Activated CD8-positive, alpha-beta memory T cell treated with anti-CD3 and anti-CD28 coated beads for 4 hours (primary cell): ENCODE results near the gene OR10A7.
"Not testable (repeated sequence)": the region's sequence is repeated elsewhere in the genome, so short reads cannot be mapped to it uniquely, and the experiment has no call there.

Experiments used
- DNase-seq, 2 donors: peaks; one replicate each; pipeline ENCODE4 v3.0.0-alpha.2; 2020; ENCODE audit warnings: low read depth in 2 of 2

OR10A7 gene, protein sequence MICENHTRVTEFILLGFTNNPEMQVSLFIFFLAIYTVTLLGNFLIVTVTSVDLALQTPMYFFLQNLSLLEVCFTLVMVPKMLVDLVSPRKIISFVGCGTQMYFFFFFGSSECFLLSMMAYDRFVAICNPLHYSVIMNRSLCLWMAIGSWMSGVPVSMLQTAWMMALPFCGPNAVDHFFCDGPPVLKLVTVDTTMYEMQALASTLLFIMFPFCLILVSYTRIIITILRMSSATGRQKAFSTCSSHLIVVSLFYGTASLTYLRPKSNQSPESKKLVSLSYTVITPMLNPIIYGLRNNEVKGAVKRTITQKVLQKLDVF

DNA sequence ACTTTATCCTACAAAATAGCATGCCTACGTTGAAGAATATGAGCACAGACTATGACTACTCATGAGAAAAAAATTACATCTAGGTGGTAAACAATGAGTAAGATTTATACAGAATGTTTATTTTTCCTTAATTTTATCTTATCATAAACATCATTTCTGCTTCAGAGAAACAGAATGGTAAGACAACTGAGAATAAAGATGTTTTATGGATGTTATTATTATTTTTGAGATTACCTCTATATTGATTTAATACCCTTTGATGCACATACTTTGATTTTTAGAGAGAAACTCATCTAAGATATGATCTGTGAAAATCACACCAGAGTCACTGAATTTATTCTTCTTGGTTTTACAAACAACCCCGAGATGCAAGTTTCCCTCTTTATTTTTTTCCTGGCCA lies at the start of gene OR10A7:
Gene OR10A7 (plus strand): TSS at position 301 of the 400 bp plus-strand sequence. CDS start 0 bp downstream, at position 301.
- DNase-seq, result no peak

DNA sequence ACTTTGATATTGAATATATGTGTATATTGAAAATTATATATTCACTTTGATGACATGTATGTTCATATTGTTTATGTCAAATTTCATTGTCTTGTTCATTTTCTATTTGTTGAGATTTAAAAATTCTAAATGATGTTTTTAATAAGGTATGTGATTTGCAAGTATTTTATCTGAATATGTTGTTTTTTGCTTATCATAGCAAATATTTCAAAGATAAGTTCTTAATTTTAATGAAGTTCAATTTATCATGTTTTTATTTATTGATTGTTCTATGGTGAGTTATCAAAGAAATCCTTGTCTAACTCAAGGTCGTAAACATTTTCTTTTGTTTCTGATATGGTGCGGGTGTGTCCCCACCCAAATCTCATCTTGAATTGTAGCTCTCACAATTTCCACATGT lies 49.4 kb upstream of the OR10A7 start:
- no peak for DNase-seq

DNA sequence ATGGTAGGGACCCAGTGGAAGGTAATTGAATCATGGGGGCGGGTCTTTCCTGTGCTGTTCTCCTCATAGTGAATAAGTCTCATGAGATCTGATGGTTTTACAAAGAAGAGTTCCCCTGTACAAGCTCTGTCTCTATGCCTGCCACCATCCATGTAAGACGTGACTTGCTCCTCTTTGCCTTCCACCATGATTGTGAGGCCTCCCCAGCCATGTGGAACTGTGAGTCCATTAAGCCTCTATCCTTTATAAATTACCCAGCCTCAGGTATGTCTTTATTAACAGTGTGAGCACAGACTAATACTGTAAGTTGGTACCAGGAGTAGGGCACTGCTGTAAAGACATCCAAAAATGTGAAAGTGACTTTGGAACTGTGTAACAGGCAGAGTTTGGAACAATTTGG lies 49.0 kb upstream of the OR10A7 start:
- DNase-seq, result not testable (repeated sequence)

DNA sequence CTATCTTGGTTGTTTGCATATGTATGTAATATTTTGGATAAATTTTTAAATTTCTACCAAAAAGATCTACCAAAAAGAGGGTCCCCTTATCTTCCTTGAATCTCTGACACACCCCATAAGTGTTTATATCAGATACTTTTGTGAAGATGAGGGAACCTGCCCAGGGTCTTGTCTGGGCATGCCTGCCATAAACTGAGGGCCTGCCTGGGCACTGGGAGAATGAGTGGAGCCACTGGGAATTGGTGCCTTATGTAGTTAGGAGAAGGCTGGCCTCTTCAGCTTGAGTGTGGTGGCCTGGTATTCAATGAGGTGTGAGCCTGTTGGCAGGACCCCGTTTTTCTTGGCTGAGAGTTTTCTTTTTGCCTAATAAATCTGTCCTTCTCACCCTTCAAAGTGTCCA lies 48.1 kb upstream of the OR10A7 start:
- no peak for DNase-seq

DNA sequence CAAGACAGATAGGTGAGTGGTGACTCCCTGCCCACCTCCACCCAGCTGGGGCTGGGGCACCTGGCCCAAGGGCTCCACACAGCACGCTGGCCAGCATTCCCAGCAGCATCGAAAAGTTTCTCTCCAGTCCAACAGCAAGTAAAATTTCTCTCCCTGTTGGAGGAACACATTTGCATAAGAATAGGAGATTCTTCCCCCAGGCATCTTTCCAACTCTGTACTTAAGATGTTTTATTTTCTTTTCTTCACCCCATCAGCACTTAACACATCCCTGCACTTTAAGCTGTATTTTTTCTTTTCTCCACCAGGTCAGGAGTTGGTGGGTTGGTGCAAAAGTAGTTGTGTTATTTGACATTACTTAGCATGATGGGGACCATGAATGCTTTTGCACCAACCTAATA lies 47.4 kb upstream of the OR10A7 start:
- no peak for DNase-seq

DNA sequence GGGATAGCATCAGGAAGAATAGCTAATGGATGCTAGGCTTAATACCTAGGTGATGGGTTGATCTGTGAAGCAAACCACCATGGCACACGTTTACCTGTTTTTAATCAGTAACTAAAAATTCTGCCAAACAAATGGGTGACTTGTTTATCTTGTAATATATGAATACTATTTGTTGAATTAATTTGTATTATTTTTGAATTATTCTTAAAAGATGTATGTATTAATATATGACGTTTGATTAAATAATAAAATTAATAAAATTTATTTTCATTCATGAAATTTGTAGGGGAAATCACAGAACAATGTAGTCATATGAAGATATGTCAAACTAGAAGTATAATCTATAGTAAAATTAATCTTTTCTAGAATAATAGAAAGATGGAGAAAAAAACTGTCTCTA lies 32.3 kb upstream of the OR10A7 start:
- no peak for DNase-seq

DNA sequence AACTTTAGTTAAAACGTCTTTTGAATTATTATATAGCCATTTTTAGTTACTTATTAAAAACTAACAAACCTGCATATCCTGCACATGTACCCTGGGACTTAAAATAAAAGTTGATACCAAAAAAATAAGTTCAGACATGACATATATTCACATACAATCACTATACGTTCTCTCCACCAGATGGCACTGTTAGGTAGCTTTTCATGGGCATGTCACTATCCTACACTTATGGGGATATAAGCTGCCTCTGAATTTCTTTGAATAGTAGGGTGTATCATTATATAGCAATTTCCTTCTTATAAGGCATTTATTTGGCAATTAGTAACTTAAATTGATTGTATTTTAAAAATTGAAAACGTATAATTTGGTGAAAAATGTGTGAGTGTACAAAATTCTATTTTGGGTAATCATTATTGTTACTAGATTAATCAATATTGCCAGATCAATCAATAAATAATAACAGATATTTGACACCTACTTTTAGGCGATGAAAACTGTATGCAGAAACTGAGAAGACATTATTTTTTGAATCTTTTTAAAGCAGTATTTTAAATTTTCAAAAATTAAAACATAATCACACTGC lies 31.8 kb upstream of the OR10A7 start:
- DNase-seq, result peak in 1 of 2 donors; percentile 4

DNA sequence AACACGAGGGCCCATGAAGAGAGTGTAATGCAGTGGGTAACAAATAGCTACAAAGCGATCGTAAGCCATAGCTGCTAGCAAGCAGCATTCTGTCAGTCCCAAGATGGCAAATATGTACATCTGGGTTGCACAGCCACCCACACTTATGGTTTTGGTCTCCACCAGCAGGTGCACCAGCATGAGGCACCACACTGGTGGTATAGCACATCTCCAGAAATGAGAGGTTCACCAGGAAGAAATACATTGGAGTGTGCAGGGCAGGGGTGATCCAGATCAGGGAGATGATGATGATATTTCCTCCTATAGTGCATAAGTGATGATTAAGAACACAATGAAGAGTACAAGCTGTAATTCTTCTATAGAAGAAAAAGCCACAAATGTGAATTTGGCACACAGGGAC lies 26.4 kb upstream of the OR10A7 start:
- no peak for DNase-seq

DNA sequence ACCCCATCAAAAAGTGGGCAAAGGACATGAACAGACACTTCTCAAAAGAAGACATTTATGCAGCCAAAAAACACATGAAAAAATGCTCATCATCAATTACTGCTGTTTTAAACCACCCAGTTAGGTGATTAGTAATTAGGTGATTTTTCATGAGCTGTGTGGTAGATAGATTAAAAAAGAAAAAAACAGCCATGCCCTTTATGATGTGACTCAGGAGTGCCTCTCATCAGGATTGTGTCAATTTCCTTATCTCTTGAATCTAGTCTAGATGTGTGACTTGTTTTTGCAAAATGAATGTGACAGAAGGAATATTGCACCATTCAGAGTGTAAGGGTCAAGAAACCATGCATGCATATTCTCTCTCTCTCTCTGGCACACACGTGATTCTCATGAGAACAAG lies 5.7 kb downstream of the OR10A7 start:
- no peak for DNase-seq

DNA sequence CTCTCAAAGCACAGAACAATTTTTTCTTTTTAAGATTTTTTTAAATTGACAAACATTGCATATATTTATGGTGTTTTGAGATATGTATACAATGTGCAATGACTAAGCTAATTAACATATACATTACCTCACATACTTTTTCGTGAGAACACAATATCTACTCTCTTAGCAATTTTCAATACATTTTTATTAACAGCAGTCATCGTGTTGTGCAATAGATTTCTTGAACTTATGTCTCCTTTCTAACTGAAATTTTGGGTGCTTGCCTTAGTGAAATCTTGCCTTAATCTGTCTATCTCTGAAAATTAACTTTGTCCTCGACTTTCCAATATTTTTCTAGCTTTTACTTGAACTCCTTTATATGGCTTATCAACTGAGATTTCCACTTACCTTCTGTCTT lies 6.8 kb downstream of the OR10A7 start:
- no peak for DNase-seq

DNA sequence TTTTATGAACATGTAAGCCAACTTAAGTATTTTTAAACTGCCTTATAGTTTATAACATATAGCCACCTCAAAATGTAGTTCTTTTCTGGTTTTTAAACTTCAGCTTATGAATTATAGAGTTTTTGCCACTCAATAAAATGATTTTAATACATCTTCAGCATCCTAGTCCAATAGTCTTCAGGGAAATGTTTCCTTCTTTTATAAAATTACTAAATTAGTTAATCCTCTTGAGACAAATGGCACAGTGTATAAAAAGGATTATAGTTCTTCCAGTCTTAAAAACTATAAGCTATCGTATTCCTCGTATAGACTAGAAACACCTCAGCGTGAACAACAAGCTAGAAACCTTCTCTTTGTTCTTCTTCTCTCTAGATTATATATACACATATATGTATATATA lies 23.5 kb downstream of the OR10A7 start, which contains the start of gene OR6C74:
Gene OR6C74 (plus strand): TSS at position 301 of the 400 bp plus-strand sequence. CDS start 2,679 bp downstream, outside the sequence.
- DNase-seq, result no peak

DNA sequence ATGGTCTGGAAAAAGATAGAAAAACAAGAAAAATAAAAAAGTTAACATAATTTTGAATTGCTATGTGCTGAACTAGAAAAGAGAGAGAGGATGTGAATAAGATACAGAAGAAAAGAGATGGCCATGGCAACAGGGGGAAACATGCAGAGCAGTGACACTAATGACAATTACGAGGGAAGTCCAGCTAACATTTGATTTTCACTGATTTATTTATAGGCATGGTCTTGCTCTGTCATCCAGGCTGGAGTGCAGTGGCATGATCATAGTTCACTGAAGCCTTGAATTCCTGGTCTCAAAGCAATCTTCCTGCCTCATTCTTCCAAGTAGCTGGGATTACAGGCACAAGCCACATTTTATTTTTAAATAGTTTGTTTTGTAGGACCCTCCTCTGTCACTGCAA lies 25.3 kb downstream of the OR10A7 start:
- no peak for DNase-seq

DNA sequence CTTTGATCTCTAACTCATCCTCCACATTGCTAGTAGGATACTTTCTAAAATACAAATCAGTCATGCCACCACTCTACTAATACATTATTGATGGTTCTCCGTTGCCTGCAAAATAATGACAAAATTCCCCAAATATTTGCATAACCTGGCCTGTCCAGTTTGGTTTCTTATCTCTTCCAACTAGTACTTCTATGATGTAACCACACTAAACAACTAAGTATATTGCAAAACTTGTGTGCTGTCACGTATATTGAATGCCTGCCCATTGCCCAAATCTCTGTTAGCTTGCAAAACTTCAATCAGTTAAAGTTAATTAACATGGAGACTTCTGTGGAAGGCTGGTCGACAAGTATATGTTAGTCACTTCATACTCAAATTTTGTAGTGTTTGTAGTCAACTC lies 30.1 kb downstream of the OR10A7 start:
- no peak for DNase-seq

DNA sequence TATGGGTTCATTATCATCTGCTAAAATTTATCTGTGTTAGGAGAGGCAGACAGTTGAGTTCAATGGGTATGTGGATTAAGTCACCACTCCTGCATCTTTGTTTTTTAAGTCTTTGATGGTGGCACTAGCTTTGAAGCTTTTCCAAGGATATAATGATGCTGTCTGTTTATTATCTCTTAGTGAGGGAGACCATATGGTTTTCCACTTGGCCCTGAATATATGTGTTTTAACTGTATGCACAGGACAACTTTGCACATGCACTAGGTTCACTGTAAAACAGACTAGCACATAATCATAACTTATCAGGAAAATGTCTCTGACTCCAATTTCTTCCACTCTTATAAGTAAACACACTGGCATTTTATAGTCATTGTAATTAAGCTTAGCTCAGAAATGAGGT lies 32.5 kb downstream of the OR10A7 start:
- no peak for DNase-seq

DNA sequence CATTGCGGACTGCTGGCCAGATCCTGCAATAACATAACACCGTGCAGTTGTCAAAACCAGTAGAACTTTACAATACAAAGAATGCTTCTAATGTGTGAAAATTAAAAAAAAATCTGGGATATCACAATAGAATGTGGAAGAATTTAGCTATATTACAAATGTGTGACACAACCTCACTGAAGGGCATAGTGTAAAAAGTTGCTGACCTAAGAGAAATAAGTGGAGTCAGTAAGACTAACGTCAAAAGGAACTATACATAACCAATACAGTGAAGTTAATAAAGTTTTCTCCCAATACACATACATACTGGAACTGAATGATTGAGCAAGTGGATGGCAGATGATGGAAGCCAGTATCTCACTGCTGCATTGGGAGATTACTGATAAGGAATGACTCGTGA lies 36.0 kb downstream of the OR10A7 start:
- DNase-seq, result no peak

DNA sequence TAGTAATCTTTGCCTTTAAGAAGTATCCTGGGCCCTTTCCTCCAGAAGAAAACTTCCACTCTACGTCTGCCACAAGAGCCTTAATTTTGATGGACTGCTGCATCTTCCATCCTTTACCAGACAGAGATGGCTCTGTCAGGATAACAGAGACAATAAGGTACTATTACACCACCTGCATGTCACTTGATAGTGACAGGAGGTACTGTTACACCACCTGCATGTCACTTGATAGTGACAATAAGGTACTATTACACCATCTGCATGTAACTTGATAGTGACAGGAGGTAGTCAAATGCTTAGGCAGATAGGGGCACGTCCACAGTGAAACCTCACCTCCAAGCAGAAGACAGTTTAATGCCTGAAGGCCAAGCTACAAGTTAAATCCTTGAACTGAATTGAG lies 37.5 kb downstream of the OR10A7 start:
- no peak for DNase-seq
